GM12878 (cell line): ENCODE measurements around the gene SH2D3A. TPM values are rescaled to one million over a fixed set of nuclear protein-coding genes. Genes with fewer than 3 reads are reported as not detected.

Source experiments
- ATAC-seq: fragments of 200-7000 bp; cut with Tn5 transposase; 3 replicates; pipeline ENCODE4 v1.9.1; 2020; ENCODE audit warnings: mild to moderate bottlenecking, moderate library complexity
- BruUV-seq: library from RNA; stranded (reverse); fragments of 400-500 nt; replicated peaks from 2 replicates; lab custom pipeline; 2021; lab: Mats Ljungman, UMichigan
- CTCF ChIA-PET: fragments of 300-600 bp; sonication (Branson Sonifier 250); formaldehyde crosslinking; extraction: SDS; loops from one replicate; lab custom pipeline; 2021; ENCODE audit warnings: inconsistent platforms; lab: Yijun Ruan, JAX
- POLR2A ChIA-PET: fragments of 350-600 bp; formaldehyde crosslinking; extraction: SDS; loops from one replicate; lab custom pipeline; 2021; ENCODE audit warnings: inconsistent platforms; lab: Charles Lee
- RAD21 ChIA-PET: fragments of 300-600 bp; sonication (Branson Sonifier 250); formaldehyde crosslinking; loops from one replicate; lab custom pipeline; 2023; ENCODE audit warnings: antibody characterized with exemption; ENCODE audit not compliant: unreplicated experiment; lab: Charles Lee
- SMC1A ChIA-PET: fragments of 300-600 bp; sonication (Branson Sonifier 250); formaldehyde crosslinking; loops from one replicate; lab custom pipeline; 2023; ENCODE audit not compliant: unreplicated experiment, uncharacterized antibody; lab: Charles Lee
- DNase-seq: peaks from one replicate; pipeline ENCODE4 v3.0.0-alpha.2; 2011; ENCODE audit warnings: low read depth, low spot score
- FAIRE-seq: peaks from 3 replicates; lab custom pipeline; 2011; peaks lifted over from hg19 to GRCh38; lab: Jason Lieb, UNC
- H2AFZ ChIP-seq: 2 replicates; pipeline ENCODE4 v1.6.0; 2011; ENCODE audit warnings: low read depth, low read length, control low read depth; ENCODE audit not compliant: control insufficient read depth
- H3K27ac ChIP-seq: 2 replicates; pipeline ENCODE4 v1.5.1; 2011; ENCODE audit warnings: control low read depth; ENCODE audit not compliant: control insufficient read depth, insufficient read depth
- H3K27me3 ChIP-seq, 2 experiments: replicated peaks in 1 of 2; 2 replicates each; pipeline versions ENCODE4 v1.6.0 to v1.6.1; 2011; ENCODE audit warnings: low read length in 1 of 2; ENCODE audit not compliant: control insufficient read depth in 2 of 2, insufficient read depth in 2 of 2
- H3K36me3 ChIP-seq, 2 experiments: 2 replicates each; pipeline ENCODE4 v1.5.1; 2011; ENCODE audit warnings: low read length in 1 of 2; ENCODE audit not compliant: control insufficient read depth in 2 of 2, insufficient read depth in 2 of 2
- H3K4me1 ChIP-seq: 2 replicates; pipeline ENCODE4 v1.6.1; 2011; ENCODE audit warnings: mild to moderate bottlenecking, low read length, moderate library complexity, mixed read lengths; ENCODE audit not compliant: control insufficient read depth, insufficient read depth
- H3K4me2 ChIP-seq: 2 replicates; pipeline ENCODE4 v1.6.0; 2011; ENCODE audit warnings: control low read depth; ENCODE audit not compliant: control insufficient read depth, insufficient read depth
- H3K4me3 ChIP-seq: fragments of 200-600 bp; sonication (generic); 2 replicates; pipeline ENCODE4 v1.5.1; 2016
- H3K79me2 ChIP-seq: 2 replicates; pipeline ENCODE4 v1.6.0; 2011; ENCODE audit warnings: low read length; ENCODE audit not compliant: control insufficient read depth, insufficient read depth
- H3K9ac ChIP-seq: 2 replicates; pipeline ENCODE4 v1.8.0; 2011; ENCODE audit warnings: low read length, control low read depth, mixed read lengths; ENCODE audit not compliant: control insufficient read depth, insufficient read depth
- H3K9me3 ChIP-seq: replicated peaks from 3 replicates; pipeline ENCODE4 v1.5.1; 2011; ENCODE audit warnings: mild to moderate bottlenecking, low read length; ENCODE audit not compliant: control insufficient read depth, insufficient read depth
- H4K20me1 ChIP-seq: 2 replicates; pipeline ENCODE4 v1.6.0; 2011; ENCODE audit not compliant: control insufficient read depth, insufficient read depth
- GATAD2B ChIP-seq: fragments of 450-650 bp; conservative IDR thresholded peaks from 2 replicates; pipeline ENCODE4 v1.6.1; 2017; ENCODE audit warnings: low read depth, mild to moderate bottlenecking, moderate library complexity
- RAD21 ChIP-seq: IDR thresholded peaks from 2 replicates; pipeline ENCODE4 v1.6.1; 2011; ENCODE audit warnings: mild to moderate bottlenecking, low read depth, low read length, moderate library complexity; ENCODE audit not compliant: insufficient read depth
- SIX5 ChIP-seq: IDR thresholded peaks from 2 replicates; pipeline ENCODE4 v1.6.1; 2011; ENCODE audit warnings: mild to moderate bottlenecking, low read depth, low read length, moderate library complexity; ENCODE audit not compliant: severe bottlenecking
- TARDBP ChIP-seq: IDR thresholded peaks from 2 replicates; pipeline ENCODE4 v1.6.1; 2016; ENCODE audit warnings: borderline replicate concordance
- WGBS: methylation state at CpG from one replicate; pipeline ENCODE4 v1.1.6; 2016; ENCODE audit warnings: low lambda C conversion rate; ENCODE audit not compliant: insufficient replicate concordance, insufficient coverage; ENCODE audit errors: missing lambda C conversion rate; 5-methylcytosine and 5-hydroxymethylcytosine counted together
- in situ Hi-C: fragments of 300-500 bp; cut with MboI; formaldehyde crosslinking; loops from 9 replicates; pipeline ENCODE4 v1.14.3; 2018; ENCODE audit warnings: mixed read lengths
- intact Hi-C: fragments of 100-400 bp; cut with micrococcal nuclease; formaldehyde crosslinking; loops from one replicate; pipeline ENCODE4 v1.14.2; 2022; ENCODE audit not compliant: unreplicated experiment
- polyA plus RNA-seq, 11 experiments: library from polyadenylated mRNA; depleted of rRNA in 4 of 11; unstranded in 6 of 11; stranded (reverse) in 5 of 11; fragments of >200 nt; fragmentation: Nextera tagmentation in 4 of 11; fragmentation: Illumina TruSeq in 1 of 11; extraction: Ambion mirVana in 4 of 11; extraction: Trizol in 1 of 11; gene quantifications; 1 replicate in 1 of 11; 2 replicates in 10 of 11; pipeline versions ENCODE4 v1.2.1 to v1.2.3, GENCODE V29; 2011 to 2016; ENCODE audit warnings: inconsistent platforms in 2 of 11, missing spikeins in 2 of 11, low read depth in 1 of 11
- total RNA-seq, 4 experiments: library from RNA; depleted of rRNA in 3 of 4; stranded (reverse); fragments of >200 nt in 3 of 4; fragmentation: Illumina TruSeq in 1 of 4; extraction: Trizol in 1 of 4; gene quantifications; 2 replicates each; pipeline versions ENCODE4 v1.2.1 to v1.2.3, GENCODE V29; 2013 to 2021
- TF ChIP-seq, protein P1 (sequence below), 3 experiments: IDR thresholded peaks in 2 of 3; conservative IDR thresholded peaks in 1 of 3; 2 replicates each; pipeline ENCODE4 v1.5.1; 2011; ENCODE audit warnings: low read depth in 3 of 3, low read length in 3 of 3, mild to moderate bottlenecking in 3 of 3, control low read depth in 2 of 3, moderate library complexity in 2 of 3, inconsistent platforms in 1 of 3, mixed read lengths in 1 of 3; ENCODE audit not compliant: control insufficient read depth in 2 of 3, insufficient read depth in 1 of 3; ENCODE audit errors: extremely low read depth in 1 of 3
- TF ChIP-seq, protein P2 (sequence below): fragments of 450-650 bp; formaldehyde crosslinking; IDR thresholded peaks from 2 replicates; pipeline ENCODE4 v1.4.0; 2022; ENCODE audit warnings: mild to moderate bottlenecking, moderate library complexity

Gene SH2D3A
- total and polyA plus RNA-seq, 10 of the 15 experiments (the other 5 are each of a cell fraction or from before 2014, with no cell fraction given): 0.77 to 24.4 (median 9.5) TPM

DNA sequence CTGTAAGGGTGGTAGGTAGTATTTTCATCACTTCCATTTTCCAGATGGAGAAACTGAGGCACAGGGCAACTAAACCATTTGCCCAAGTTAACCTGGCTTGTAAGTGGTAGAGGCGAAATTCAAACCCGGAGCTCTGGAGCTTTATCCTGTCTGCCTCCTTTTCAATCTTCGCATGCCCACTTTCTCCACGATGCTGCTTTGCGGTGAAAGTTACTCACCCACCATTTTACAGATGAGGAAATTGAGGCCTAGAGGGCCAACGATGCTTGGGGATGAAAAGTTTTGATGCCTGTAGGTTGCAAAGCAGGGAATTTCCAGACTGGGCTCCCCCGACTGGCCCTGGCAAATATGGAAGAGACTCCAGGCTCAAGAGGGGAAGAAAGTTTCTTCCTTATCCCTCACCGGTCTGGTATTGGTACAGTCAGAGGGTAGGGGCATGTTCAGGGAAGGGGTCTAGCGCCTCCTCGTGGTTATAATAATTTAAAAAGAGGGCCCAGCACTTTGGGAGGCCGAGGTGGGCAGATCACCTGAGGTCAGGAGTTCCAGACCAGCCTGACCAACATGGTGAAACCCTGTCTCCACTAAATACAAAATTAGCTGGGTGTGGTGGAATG is 1.9 kb upstream of the SH2D3A start:
- Histone ChIP-seq H3K79me2 (peaks cover 24% of the 10 kb centered on the region), H2AFZ (no peak overlapping the region), H3K27me3 (no peaks in the 10 kb centered on the region), H4K20me1 (no peaks in the 10 kb centered on the region), H3K4me1 (peaks cover 23% of the 10 kb centered on the region), H3K9me3 (no peaks in the 10 kb centered on the region)
- no peak for ATAC-seq
- WGBS: 32% methylated on average over 11 of the region's 11 CpGs
- ChIA-PET POLR2A (interaction anchor here (0.7 to 3.0 kb wide), 5 partner anchors 32 to 251 kb away, joined by 3 to 19 read pairs (median 5); partner anchors contain the start of gene GPR108), SMC1A (interaction anchor here (0.7 to 4.0 kb wide), 13 partner anchors 12 to 300 kb away, joined by 3 to 37 read pairs (median 4); partner anchors contain the start of genes GPR108 and ZNF557), CTCF (interaction anchor here (0.5 to 7.3 kb wide), 18 partner anchors 10 to 253 kb away, joined by 3 to 79 read pairs (median 4); partner anchors contain the start of genes CD70 and GPR108), RAD21 (interaction anchor here (1.5 to 8.3 kb wide), 5 partner anchors 31 to 252 kb away, joined by 8 to 98 read pairs (median 10); partner anchors contain the start of gene GPR108)
- DNase-seq: no peak
- intact Hi-C loops: loop anchor here (2.0 to 5.0 kb wide), 2 partner anchors 177 to 252 kb away; partner anchors contain the start of gene CD70
- no TSS peak for BruUV-seq
- no peak for FAIRE-seq
- TF ChIP-seq RAD21 (peak; percentile 58), TARDBP (no peak), SIX5 (no peak), GATAD2B (peak; percentile 42; the same call in 1 of the 2 replicates)
- TF ChIP-seq, protein P1, sequence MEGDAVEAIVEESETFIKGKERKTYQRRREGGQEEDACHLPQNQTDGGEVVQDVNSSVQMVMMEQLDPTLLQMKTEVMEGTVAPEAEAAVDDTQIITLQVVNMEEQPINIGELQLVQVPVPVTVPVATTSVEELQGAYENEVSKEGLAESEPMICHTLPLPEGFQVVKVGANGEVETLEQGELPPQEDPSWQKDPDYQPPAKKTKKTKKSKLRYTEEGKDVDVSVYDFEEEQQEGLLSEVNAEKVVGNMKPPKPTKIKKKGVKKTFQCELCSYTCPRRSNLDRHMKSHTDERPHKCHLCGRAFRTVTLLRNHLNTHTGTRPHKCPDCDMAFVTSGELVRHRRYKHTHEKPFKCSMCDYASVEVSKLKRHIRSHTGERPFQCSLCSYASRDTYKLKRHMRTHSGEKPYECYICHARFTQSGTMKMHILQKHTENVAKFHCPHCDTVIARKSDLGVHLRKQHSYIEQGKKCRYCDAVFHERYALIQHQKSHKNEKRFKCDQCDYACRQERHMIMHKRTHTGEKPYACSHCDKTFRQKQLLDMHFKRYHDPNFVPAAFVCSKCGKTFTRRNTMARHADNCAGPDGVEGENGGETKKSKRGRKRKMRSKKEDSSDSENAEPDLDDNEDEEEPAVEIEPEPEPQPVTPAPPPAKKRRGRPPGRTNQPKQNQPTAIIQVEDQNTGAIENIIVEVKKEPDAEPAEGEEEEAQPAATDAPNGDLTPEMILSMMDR (IDR thresholded peaks at IDR 0.05 in 2 of 3, conservative IDR thresholded peaks at IDR 0.05 in 1 of 3; ENCODE audit: control insufficient read depth in 2 of 3, extremely low read depth in 1 of 3, insufficient read depth in 1 of 3, low read depth in 3 of 3, low read length in 3 of 3): peak; percentile 25 to 40 (median 31); a peak in 3 of 6 replicates
- TF ChIP-seq, protein P2, sequence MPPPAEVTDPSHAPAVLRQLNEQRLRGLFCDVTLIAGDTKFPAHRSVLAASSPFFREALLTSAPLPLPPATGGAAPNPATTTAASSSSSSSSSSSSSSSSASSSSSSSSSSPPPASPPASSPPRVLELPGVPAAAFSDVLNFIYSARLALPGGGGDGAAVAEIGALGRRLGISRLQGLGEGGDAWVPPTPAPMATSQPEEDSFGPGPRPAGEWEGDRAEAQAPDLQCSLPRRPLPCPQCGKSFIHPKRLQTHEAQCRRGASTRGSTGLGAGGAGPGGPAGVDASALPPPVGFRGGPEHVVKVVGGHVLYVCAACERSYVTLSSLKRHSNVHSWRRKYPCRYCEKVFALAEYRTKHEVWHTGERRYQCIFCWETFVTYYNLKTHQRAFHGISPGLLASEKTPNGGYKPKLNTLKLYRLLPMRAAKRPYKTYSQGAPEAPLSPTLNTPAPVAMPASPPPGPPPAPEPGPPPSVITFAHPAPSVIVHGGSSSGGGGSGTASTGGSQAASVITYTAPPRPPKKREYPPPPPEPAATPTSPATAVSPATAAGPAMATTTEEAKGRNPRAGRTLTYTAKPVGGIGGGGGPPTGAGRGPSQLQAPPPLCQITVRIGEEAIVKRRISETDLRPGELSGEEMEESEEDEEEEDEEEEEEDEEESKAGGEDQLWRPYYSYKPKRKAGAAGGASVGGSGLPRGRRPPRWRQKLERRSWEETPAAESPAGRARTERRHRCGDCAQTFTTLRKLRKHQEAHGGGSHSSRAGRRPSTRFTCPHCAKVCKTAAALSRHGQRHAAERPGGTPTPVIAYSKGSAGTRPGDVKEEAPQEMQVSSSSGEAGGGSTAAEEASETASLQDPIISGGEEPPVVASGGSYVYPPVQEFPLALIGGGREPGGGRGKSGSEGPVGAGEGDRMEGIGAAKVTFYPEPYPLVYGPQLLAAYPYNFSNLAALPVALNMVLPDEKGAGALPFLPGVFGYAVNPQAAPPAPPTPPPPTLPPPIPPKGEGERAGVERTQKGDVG: no peak
- TF ChIP-seq, all 136 proteins: peak for 3
- H3K4me3 ChIP-seq: no peak overlapping the region
- no peak overlapping the region for H3K4me2 ChIP-seq
- no peaks in the 10 kb centered on the region for H3K36me3 ChIP-seq
- no peak overlapping the region for H3K9ac ChIP-seq
- H3K27ac ChIP-seq: no peak overlapping the region
- in situ Hi-C loops: no loop called here
